A549 (cell line): ENCODE results near the gene NGDN. TPM values are rescaled to one million over a fixed set of nuclear protein-coding genes. Genes with fewer than 3 reads are reported as not detected.

ENCODE experiments used
- ATAC-seq, 2 experiments: fragments of 200-7000 bp in 1 of 2; fragments of >200 bp in 1 of 2; cut with Nextera tagmentation in 1 of 2; cut with Tn5 transposase in 1 of 2; 3 replicates each; pipeline versions ENCODE4 v1.8.0 to v1.9.1; 2018 to 2020; ENCODE audit warnings: mild to moderate bottlenecking in 1 of 2, moderate library complexity in 1 of 2
- CTCF ChIA-PET: fragments of 300-600 bp; sonication (Branson Sonifier 250); formaldehyde crosslinking; extraction: SDS; loops from one replicate; lab custom pipeline; 2021; ENCODE audit warnings: antibody characterized with exemption, inconsistent platforms; lab: Yijun Ruan, JAX
- POLR2A ChIA-PET: fragments of 350-600 bp; formaldehyde crosslinking; extraction: SDS; loops from one replicate; lab custom pipeline; 2021; ENCODE audit warnings: antibody characterized with exemption, inconsistent platforms; lab: Yijun Ruan, JAX
- DNase-seq, 2 experiments: peaks; one replicate each; pipeline versions ENCODE4 v3.0.0 to v3.0.0-alpha.2; 2011 to 2016; ENCODE audit warnings: low read depth in 1 of 2, low spot score in 1 of 2
- FAIRE-seq: peaks from 2 replicates; lab custom pipeline; 2011; peaks lifted over from hg19 to GRCh38; lab: Jason Lieb, UNC
- H3K27ac ChIP-seq, 2 experiments: fragments of >200 bp; sonication (Bioruptor Twin); formaldehyde crosslinking; 3 replicates each; pipeline ENCODE4 v1.5.1; 2016 to 2017
- H3K4me1 ChIP-seq: fragments of >200 bp; sonication (Bioruptor Twin); formaldehyde crosslinking; 3 replicates; pipeline ENCODE4 v1.6.1; 2016
- H3K4me2 ChIP-seq: fragments of >200 bp; sonication (Bioruptor Twin); formaldehyde crosslinking; 3 replicates; pipeline ENCODE4 v1.6.1; 2016
- H3K4me3 ChIP-seq: fragments of >200 bp; sonication (Bioruptor Twin); formaldehyde crosslinking; 3 replicates; pipeline ENCODE4 v1.5.1; 2016
- H3K9me3 ChIP-seq: fragments of >200 bp; sonication (Bioruptor Twin); formaldehyde crosslinking; 3 replicates; pipeline ENCODE4 v1.6.1; 2016
- ATOH8 ChIP-seq: fragments of 250-450 bp; sonication (Bioruptor Pico); IDR thresholded peaks from 2 replicates; pipeline ENCODE4 v1.5.0; 2020; ENCODE audit warnings: low read depth, mild to moderate bottlenecking, moderate library complexity
- BCL3 ChIP-seq: fragments of >200 bp; sonication (Bioruptor Twin); formaldehyde crosslinking; IDR thresholded peaks from 3 replicates; pipeline ENCODE4 v1.6.1; 2016
- BHLHE40 ChIP-seq: IDR thresholded peaks from 2 replicates; pipeline ENCODE4 v1.6.1; 2012; ENCODE audit warnings: low read depth, low read length, inconsistent platforms
- CTCF ChIP-seq: fragments of >200 bp; sonication (Bioruptor Twin); formaldehyde crosslinking; IDR thresholded peaks from 3 replicates; pipeline ENCODE4 v1.5.1; 2016
- FOSL2 ChIP-seq, 2 experiments: fragments of 450-650 bp in 1 of 2; fragments of >200 bp in 1 of 2; sonication (Bioruptor Twin) in 1 of 2; formaldehyde crosslinking; IDR thresholded peaks; 2 replicates each; pipeline versions ENCODE4 v1.5.0 to v1.6.1; 2016 to 2020; ENCODE audit warnings: mild to moderate bottlenecking in 1 of 2, moderate library complexity in 1 of 2
- GATA3 ChIP-seq: IDR thresholded peaks from 2 replicates; pipeline ENCODE4 v1.6.1; 2012; ENCODE audit warnings: borderline replicate concordance
- HOXA7 ChIP-seq: fragments of 250-450 bp; sonication (Bioruptor Pico); IDR thresholded peaks from 2 replicates; pipeline ENCODE4 v1.5.0; 2020; ENCODE audit warnings: mild to moderate bottlenecking, moderate library complexity
- HOXB13 ChIP-seq: fragments of 250-450 bp; sonication (Bioruptor Pico); IDR thresholded peaks from 2 replicates; pipeline ENCODE4 v1.5.0; 2020; ENCODE audit warnings: low read depth, mild to moderate bottlenecking, moderate library complexity
- HOXB5 ChIP-seq: fragments of 250-450 bp; sonication (Bioruptor Pico); IDR thresholded peaks from 2 replicates; pipeline ENCODE4 v1.5.0; 2020; ENCODE audit warnings: mild to moderate bottlenecking, moderate library complexity
- JUNB ChIP-seq: fragments of >200 bp; sonication (Bioruptor Twin); formaldehyde crosslinking; IDR thresholded peaks from 2 replicates; pipeline ENCODE4 v1.6.1; 2016
- MAFK ChIP-seq: fragments of 450-650 bp; IDR thresholded peaks from 2 replicates; pipeline ENCODE4 v1.6.1; 2014; ENCODE audit not compliant: partially characterized antibody
- MAX ChIP-seq: IDR thresholded peaks from 2 replicates; pipeline ENCODE4 v1.6.1; 2012
- NR3C1 ChIP-seq: fragments of >200 bp; sonication (Bioruptor Twin); formaldehyde crosslinking; IDR thresholded peaks from 3 replicates; pipeline ENCODE4 v1.6.1; 2017
- PHF8 ChIP-seq: fragments of 200-600 bp; sonication (generic); IDR thresholded peaks from 2 replicates; pipeline ENCODE4 v1.6.1; 2016; ENCODE audit warnings: low read depth, mild to moderate bottlenecking, antibody characterized with exemption, moderate library complexity, borderline replicate concordance
- POLR2AphosphoS2 ChIP-seq: conservative IDR thresholded peaks from 2 replicates; pipeline ENCODE4 v1.6.1; 2012; ENCODE audit warnings: low read length, improper control_type of control experiment, inconsistent platforms
- RAD21 ChIP-seq, 2 experiments: fragments of >200 bp in 1 of 2; sonication (Bioruptor Twin) in 1 of 2; formaldehyde crosslinking in 1 of 2; IDR thresholded peaks in 1 of 2; conservative IDR thresholded peaks in 1 of 2; 2 replicates in 1 of 2; 3 replicates in 1 of 2; pipeline ENCODE4 v1.6.1; 2012 to 2018; ENCODE audit warnings: inconsistent platforms in 1 of 2
- TP53 ChIP-seq: fragments of 250-450 bp; sonication (Bioruptor Pico); IDR thresholded peaks from 2 replicates; pipeline ENCODE4 v1.5.0; 2021; ENCODE audit warnings: mild to moderate bottlenecking, moderate library complexity
- ZNF302 ChIP-seq: fragments of 250-450 bp; sonication (Bioruptor Pico); IDR thresholded peaks from 2 replicates; pipeline ENCODE4 v1.9.0; 2021; ENCODE audit warnings: inconsistent platforms, mild to moderate bottlenecking, moderate library complexity
- WGBS: methylation state at CpG from one replicate; pipeline ENCODE4 v1.1.6; 2017; ENCODE audit errors: missing lambda C conversion rate; 5-methylcytosine and 5-hydroxymethylcytosine counted together
- polyA plus RNA-seq, 4 experiments: library from polyadenylated mRNA; depleted of rRNA in 3 of 4; stranded (reverse); fragments of >200 nt; fragmentation: RNase III in 1 of 4; extraction: RNeasy Plus Mini Kit Qiagen cat#74134 plus additional on column Dnase treatment in 1 of 4; gene quantifications; 2 replicates in 3 of 4; 3 replicates in 1 of 4; pipeline ENCODE4 v1.2.3, GENCODE V29; 2011 to 2017

Gene NGDN
- polyA plus RNA-seq, 2 of the 4 experiments (the other 2 are of a cell fraction) = 62.9 to 108 TPM

DNA sequence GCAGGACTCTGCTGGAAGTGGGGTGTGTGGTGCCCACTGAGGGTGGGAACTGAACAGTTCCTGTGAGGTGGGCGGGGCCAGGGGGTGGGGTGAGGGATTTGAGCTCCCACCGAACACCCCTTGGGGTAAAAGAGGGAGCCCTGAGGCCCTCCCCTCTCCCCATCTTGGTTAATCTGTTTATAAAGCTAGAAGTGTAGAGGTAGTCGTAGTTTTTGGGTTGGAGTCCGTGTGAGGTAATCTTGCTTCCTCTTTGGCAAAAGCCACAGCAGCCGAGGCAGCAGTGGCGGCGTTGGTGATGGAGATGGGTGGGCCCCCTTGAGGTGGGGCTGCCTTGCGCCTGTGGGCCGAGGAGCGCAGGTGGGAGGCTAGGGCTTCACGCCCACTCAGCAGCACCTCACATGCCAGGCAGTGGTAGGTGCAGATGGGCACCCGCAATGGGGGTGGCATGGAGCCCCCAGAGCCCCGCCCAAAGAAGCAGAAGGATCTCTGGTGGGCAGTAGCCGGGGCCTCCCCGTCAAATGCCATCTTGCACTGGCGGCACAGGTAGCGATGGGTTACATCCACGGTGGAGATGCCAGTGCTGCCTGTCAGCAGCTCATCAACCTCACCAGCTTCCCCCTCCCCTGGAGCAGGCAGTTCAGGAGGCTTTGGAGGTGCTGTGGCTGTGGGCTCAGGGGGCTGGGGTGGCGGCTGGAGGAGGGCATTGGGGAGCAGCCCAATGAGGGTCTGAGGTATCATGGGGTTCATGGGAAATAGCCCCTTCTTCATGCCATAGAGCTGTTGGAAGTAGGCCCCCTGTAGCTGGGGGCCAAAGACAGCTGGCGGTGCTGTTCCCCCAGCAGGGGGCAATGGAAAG, 52.5 kb downstream of the NGDN start (continued):
- no peak for TF ChIP-seq ATOH8 (CRISPR knock-in tag)

DNA sequence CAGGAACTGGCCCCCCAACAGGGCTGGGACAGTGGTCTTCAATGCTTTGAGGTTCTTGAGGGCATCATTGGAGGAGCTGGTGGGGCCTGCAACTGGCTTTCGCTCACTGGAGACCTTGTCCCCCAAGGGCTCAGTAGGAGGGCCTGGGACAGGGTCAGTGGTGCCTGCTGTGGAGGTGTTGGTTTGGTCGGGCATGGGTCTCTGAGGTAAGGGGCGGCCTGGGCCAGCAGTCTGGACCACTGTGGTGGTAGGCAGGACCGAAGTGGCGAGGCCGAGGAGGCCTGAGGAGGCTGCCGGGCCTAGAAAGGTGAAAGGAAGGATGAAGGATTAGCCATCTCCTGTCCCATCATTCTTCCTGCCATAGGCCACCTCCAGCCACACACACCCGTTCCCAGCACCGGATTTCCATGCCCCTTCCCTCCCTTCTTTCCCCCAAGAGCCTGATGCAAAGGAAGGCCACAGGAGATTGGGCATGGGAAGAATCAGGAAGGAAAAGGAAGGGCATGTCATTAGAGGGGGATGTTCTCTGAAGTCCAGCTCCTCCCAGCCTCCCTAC, 53.2 kb downstream of the NGDN start:
- no peak overlapping the region for H3K4me3 ChIP-seq
- TF ChIP-seq GATA3 (no peak), HOXB5 (CRISPR knock-in tag) (no peak), ATOH8 (CRISPR knock-in tag) (no peak), BHLHE40 (no peak), RAD21 (conservative IDR thresholded peaks at IDR 0.05 in 1 of 2, IDR thresholded peaks at IDR 0.05 in 1 of 2) (no peak), FOSL2 (IDR thresholded peaks at IDR 0.05) (no peak), FOSL2 (CRISPR knock-in tag; IDR thresholded peaks at IDR 0.05) (no peak), BCL3 (no peak)
- ChIA-PET CTCF (interaction anchor here (0.6 to 2.8 kb wide), 7 partner anchors 12 to 1886 kb away, joined by 3 to 13 read pairs (median 3); no protein-coding TSS in a partner anchor), POLR2A (no interaction called here)
- H3K4me2 ChIP-seq = no peak overlapping the region
- DNase-seq = no peak
- ATAC-seq = no peak
- no peak for FAIRE-seq
- WGBS = 53% methylated on average over 8 of the region's 9 CpGs
- H3K27ac ChIP-seq = no peak overlapping the region
- no peaks in the 10 kb centered on the region for H3K4me1 ChIP-seq
- H3K9me3 ChIP-seq = no peaks in the 10 kb centered on the region

GRCh38 chr14:23523229-23524016, 53.9 kb downstream of the NGDN start:
- no peaks in the 10 kb centered on the region for H3K4me1 ChIP-seq
- 72% methylated on average over 13 of the region's 16 CpGs for WGBS
- no peak for FAIRE-seq
- ChIA-PET CTCF (interaction anchor here (0.6 to 2.8 kb wide), 8 partner anchors 13 to 1886 kb away, joined by 3 to 13 read pairs (median 3); no protein-coding TSS in a partner anchor), POLR2A (no interaction called here)
- no peak for ATAC-seq
- H3K4me3 ChIP-seq = no peak overlapping the region
- no peak overlapping the region for H3K4me2 ChIP-seq
- no peak for DNase-seq
- TF ChIP-seq NR3C1 (no peak), PHF8 (no peak), JUNB (no peak), HOXB13 (CRISPR knock-in tag) (no peak), GATA3 (no peak), TP53 (no peak), ZNF302 (no peak), MAFK (no peak), CTCF (no peak), RAD21 (conservative IDR thresholded peaks at IDR 0.05 in 1 of 2, IDR thresholded peaks at IDR 0.05 in 1 of 2) (no peak), MAX (no peak), HOXA7 (CRISPR knock-in tag) (no peak), POLR2AphosphoS2 (no peak)
- H3K27ac ChIP-seq = no peak overlapping the region
- no peaks in the 10 kb centered on the region for H3K9me3 ChIP-seq
